Thyroid gland (tissue), 4 donors: ENCODE results near the gene HPRT1. TPM values are rescaled to one million over a fixed set of nuclear protein-coding genes. Genes with fewer than 3 reads are reported as not detected.

Source experiments
- DNase-seq, 2 donors: peaks; one replicate each; pipeline ENCODE4 v3.0.0-alpha.2; 2019
- H3K27ac ChIP-seq, 3 donors: fragments of 200-600 bp; sonication (generic); 1 replicate in 2 of 3; 2 replicates in 1 of 3; pipeline ENCODE4 v1.5.1; 2016 to 2019; ENCODE audit warnings: mild to moderate bottlenecking in 1 of 3, moderate library complexity in 1 of 3
- H3K27me3 ChIP-seq: fragments of 200-600 bp; sonication (generic); one replicate; pipeline ENCODE4 v1.5.1; 2019
- H3K36me3 ChIP-seq, 2 donors: fragments of 200-600 bp; sonication (generic); one replicate each; pipeline ENCODE4 v1.5.1; 2016 to 2019
- H3K4me1 ChIP-seq, 2 donors: fragments of 200-600 bp; sonication (generic); one replicate each; pipeline ENCODE4 v1.5.1; 2017 to 2019
- H3K4me3 ChIP-seq, 3 donors: fragments of 200-600 bp; sonication (generic); replicated peaks in 1 of 3; 1 replicate in 2 of 3; 2 replicates in 1 of 3; pipeline ENCODE4 v1.5.1; 2016; ENCODE audit warnings: mild to moderate bottlenecking in 1 of 3
- H3K9me3 ChIP-seq: fragments of 200-600 bp; sonication (generic); one replicate; pipeline ENCODE4 v1.5.1; 2017
- CTCF ChIP-seq, 6 experiments: fragments of 200-600 bp in 3 of 6; fragments of 450-650 bp in 3 of 6; sonication (generic) in 3 of 6; IDR thresholded peaks; one replicate each; pipeline ENCODE4 v1.5.1; 2016 to 2019; ENCODE audit warnings: antibody characterized with exemption in 6 of 6, mild to moderate bottlenecking in 2 of 6, inconsistent platforms in 1 of 6, moderate library complexity in 1 of 6
- POLR2A ChIP-seq, 2 donors: fragments of 450-650 bp; IDR thresholded peaks; one replicate each; pipeline ENCODE4 v1.6.1; 2017; ENCODE audit warnings: antibody characterized with exemption in 2 of 2, mild to moderate bottlenecking in 2 of 2, moderate library complexity in 1 of 2
- WGBS, 2 donors: methylation state at CpG; one replicate each; pipeline ENCODE4 v1.1.5; 2017; 5-methylcytosine and 5-hydroxymethylcytosine counted together
- intact Hi-C: fragments of 100-400 bp; cut with DNase I; formaldehyde crosslinking; loops from one replicate; pipeline ENCODE4 v1.15.1; 2023
- total RNA-seq, 4 donors: library from RNA; depleted of rRNA; stranded (reverse); fragments of >200 nt; gene quantifications; one replicate each; pipeline ENCODE4 v1.2.3, GENCODE V29; 2016

HPRT1 gene
- total RNA-seq, 4 donors from 2014 or later: 13.4 to 29.2 (median 21.2) TPM

GRCh38 chrX:134533352-134533751, 73.4 kb downstream of the HPRT1 start:
- intact Hi-C loops: no loop called here
- Histone ChIP-seq H3K27ac (peak overlapping the region in 2 of 3 donors; percentile 27 to 51), H3K4me3 (no peak overlapping the region), H3K9me3 (no peaks in the 10 kb centered on the region), H3K36me3 (no peaks in the 10 kb centered on the region), H3K4me1 (peaks cover 11 to 16% of the 10 kb centered on the region in 2 donors), H3K27me3 (no peaks in the 10 kb centered on the region)
- WGBS, 2 donors: 83 to 86% methylated on average over 9 of the region's 9 CpGs
- DNase-seq: no peak
- TF ChIP-seq POLR2A (IDR thresholded peaks at IDR 0.05): no peak
- no peak for TF ChIP-seq CTCF (IDR thresholded peaks at IDR 0.05)

- peaks cover 11 to 20% of the 10 kb centered on the region in 2 donors for H3K4me1 ChIP-seq
- no peak for TF ChIP-seq CTCF (IDR thresholded peaks at IDR 0.05)
- TF ChIP-seq POLR2A (IDR thresholded peaks at IDR 0.05): no peak
- WGBS, 2 donors: 13 to 29% methylated on average over 4 of the region's 4 CpGs
- H3K36me3 ChIP-seq: no peaks in the 10 kb centered on the region
- intact Hi-C loops: no loop called here
- no peaks in the 10 kb centered on the region for H3K9me3 ChIP-seq
- H3K27ac ChIP-seq: peak overlapping the region; percentile 27 to 57 (median 31)
- no peak overlapping the region for H3K4me3 ChIP-seq
- no peaks in the 10 kb centered on the region for H3K27me3 ChIP-seq
- DNase-seq: peak; percentile 38 to 48
These were observed 74.0 kb downstream of the HPRT1 start for GRCh38 chrX:134533952-134534351.

DNA sequence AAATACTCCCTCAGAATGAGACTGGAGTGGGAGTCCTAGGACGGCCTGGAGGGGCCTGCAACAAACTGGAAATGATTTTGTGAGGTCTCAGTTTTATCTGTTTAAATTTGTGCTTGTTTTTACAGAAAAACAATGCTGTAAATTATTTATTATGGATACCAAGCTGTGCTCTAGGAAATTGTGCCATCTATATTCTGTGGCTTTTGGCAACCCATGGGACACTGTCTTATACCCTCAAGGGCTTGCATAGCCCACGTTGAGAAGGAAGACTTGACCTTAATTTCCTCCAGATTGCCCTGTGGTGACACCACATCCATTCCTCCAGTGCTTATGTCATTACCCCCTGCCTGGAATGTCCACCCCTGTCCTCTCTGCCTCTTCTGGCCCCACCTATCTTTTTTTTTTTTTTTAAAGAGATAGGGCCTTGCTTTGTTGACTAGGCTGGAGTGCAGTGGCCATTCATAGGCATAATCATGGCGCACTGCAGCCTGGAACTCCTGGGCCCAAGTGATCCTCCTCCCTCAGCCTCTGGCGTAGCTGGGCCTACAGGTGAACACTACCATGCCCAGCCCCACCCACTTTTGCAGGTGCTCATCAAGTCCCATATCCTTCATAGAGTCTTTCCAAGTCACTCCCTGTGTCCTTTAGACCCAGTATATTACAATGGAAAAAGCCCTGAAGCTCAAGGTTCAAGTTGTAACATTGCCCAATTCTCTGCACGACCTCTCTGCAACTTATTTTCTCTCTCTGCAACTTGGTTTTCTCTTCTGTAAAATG, 77.4 kb downstream of the HPRT1 start:
- no peaks in the 10 kb centered on the region for H3K36me3 ChIP-seq
- TF ChIP-seq CTCF (IDR thresholded peaks at IDR 0.05): no peak
- TF ChIP-seq POLR2A (IDR thresholded peaks at IDR 0.05): no peak
- no peaks in the 10 kb centered on the region for H3K9me3 ChIP-seq
- H3K27me3 ChIP-seq: no peaks in the 10 kb centered on the region
- DNase-seq: no peak
- WGBS, 2 donors: 59 to 63% methylated on average over 5 of the region's 5 CpGs
- intact Hi-C loops: no loop called here
- no peak overlapping the region for H3K4me3 ChIP-seq
- H3K27ac ChIP-seq: peak overlapping the region; percentile 52 to 74 (median 71)
- H3K4me1 ChIP-seq: peaks cover 13 to 21% of the 10 kb centered on the region in 2 donors

- no peak for DNase-seq
- intact Hi-C loops: no loop called here
- TF ChIP-seq POLR2A (IDR thresholded peaks at IDR 0.05) (no peak), CTCF (IDR thresholded peaks at IDR 0.05) (no peak)
- H3K4me3 ChIP-seq: no peak overlapping the region
- no peaks in the 10 kb centered on the region for H3K27me3 ChIP-seq
- no peaks in the 10 kb centered on the region for H3K9me3 ChIP-seq
- peak overlapping the region; percentile 52 to 74 (median 71) for H3K27ac ChIP-seq
- 77 to 84% methylated on average over 2 to 5 of the region's 5 CpGs for WGBS, 2 donors
- no peaks in the 10 kb centered on the region for H3K36me3 ChIP-seq
- peaks cover 23 to 30% of the 10 kb centered on the region in 2 donors for H3K4me1 ChIP-seq
These were observed 78.4 kb downstream of the HPRT1 start for GRCh38 chrX:134538316-134538715.

DNA sequence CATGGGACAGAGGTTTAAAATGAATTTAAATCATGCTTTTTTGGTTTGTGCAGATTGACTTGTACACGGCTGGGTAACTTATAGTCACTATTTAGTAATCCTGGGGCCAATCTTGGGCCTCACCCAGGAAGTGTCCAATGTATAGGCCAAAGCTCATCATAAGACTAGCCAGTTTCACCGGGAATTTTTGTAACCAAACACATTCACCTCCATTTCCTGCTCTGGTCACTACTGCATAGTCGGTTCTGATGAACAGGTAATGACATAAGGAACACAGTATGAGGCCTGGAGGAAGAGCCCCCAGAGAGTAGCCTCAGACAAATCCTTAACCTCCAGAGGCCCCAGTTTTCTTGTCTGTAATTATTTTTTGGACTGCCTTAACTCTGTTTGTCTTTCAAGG, 81.9 kb downstream of the HPRT1 start:
- intact Hi-C loops: no loop called here
- peaks cover 27 to 31% of the 10 kb centered on the region in 2 donors for H3K4me1 ChIP-seq
- no peak overlapping the region for H3K27ac ChIP-seq
- H3K9me3 ChIP-seq: no peaks in the 10 kb centered on the region
- no peaks in the 10 kb centered on the region for H3K27me3 ChIP-seq
- no peaks in the 10 kb centered on the region for H3K36me3 ChIP-seq
- no peak for DNase-seq
- no peak overlapping the region for H3K4me3 ChIP-seq
- TF ChIP-seq POLR2A (IDR thresholded peaks at IDR 0.05) (no peak), CTCF (IDR thresholded peaks at IDR 0.05) (no peak)
- 73 to 75% methylated on average over 3 of the region's 3 CpGs for WGBS, 2 donors
